Spleen (tissue), 11 donors: ENCODE results near the gene TP53I3. TPM values are rescaled to one million over a fixed set of nuclear protein-coding genes. Genes with fewer than 3 reads are reported as not detected.

ENCODE experiments used
- DNase-seq: peaks from one replicate; pipeline ENCODE4 v3.0.0-alpha.2; 2020
- H3K27ac ChIP-seq, 8 donors: fragments of 200-600 bp; sonication (generic) in 7 of 8; 1 replicate in 4 of 8; 2 replicates in 4 of 8; pipeline versions ENCODE4 v1.5.0 to v1.8.0; 2016 to 2021; ENCODE audit warnings: inconsistent platforms in 4 of 8, mild to moderate bottlenecking in 4 of 8, moderate library complexity in 1 of 8
- H3K27me3 ChIP-seq, 7 donors: fragments of 200-600 bp; sonication (generic) in 6 of 7; replicated peaks in 1 of 7; 1 replicate in 4 of 7; 2 replicates in 3 of 7; pipeline versions ENCODE4 v1.5.0 to v1.8.0; 2016 to 2021; ENCODE audit warnings: inconsistent platforms in 3 of 7, mild to moderate bottlenecking in 1 of 7
- H3K36me3 ChIP-seq, 6 donors: fragments of 200-600 bp; sonication (generic) in 5 of 6; 1 replicate in 4 of 6; 2 replicates in 2 of 6; pipeline versions ENCODE4 v1.5.0 to v1.8.0; 2016 to 2021; ENCODE audit warnings: inconsistent platforms in 2 of 6
- H3K4me1 ChIP-seq, 6 donors: fragments of 200-600 bp; sonication (generic) in 5 of 6; 1 replicate in 3 of 6; 2 replicates in 3 of 6; pipeline versions ENCODE4 v1.5.0 to v1.8.0; 2016 to 2021; ENCODE audit warnings: inconsistent platforms in 3 of 6
- H3K4me3 ChIP-seq, 8 donors: fragments of 200-600 bp; sonication (generic) in 7 of 8; 1 replicate in 4 of 8; 2 replicates in 4 of 8; pipeline versions ENCODE4 v1.5.0 to v1.8.0; 2016 to 2021; ENCODE audit warnings: inconsistent platforms in 4 of 8, mild to moderate bottlenecking in 4 of 8, moderate library complexity in 2 of 8
- H3K9me3 ChIP-seq, 8 donors: fragments of 200-600 bp; sonication (generic) in 7 of 8; 1 replicate in 4 of 8; 2 replicates in 4 of 8; pipeline versions ENCODE4 v1.5.0 to v1.8.0; 2016 to 2021; ENCODE audit warnings: inconsistent platforms in 4 of 8
- POLR2A ChIP-seq, 3 donors: fragments of 450-650 bp; IDR thresholded peaks; one replicate each; pipeline ENCODE4 v1.5.1; 2017; ENCODE audit warnings: antibody characterized with exemption in 3 of 3, mild to moderate bottlenecking in 1 of 3
- POLR2AphosphoS5 ChIP-seq, 3 donors: sonication (generic); formaldehyde crosslinking; IDR thresholded peaks; one replicate each; pipeline ENCODE4 v1.5.1; 2017; ENCODE audit warnings: antibody characterized with exemption in 3 of 3
- WGBS, 5 donors: extraction: QIAGEN DNeasy Blood & Tissue Kit in 3 of 5; methylation state at CpG; one replicate each; pipeline versions ENCODE4 v1.1.5 to v1.1.7; 2013 to 2018; 5-methylcytosine and 5-hydroxymethylcytosine counted together
- intact Hi-C: fragments of 100-400 bp; cut with DNase I; formaldehyde crosslinking; loops from one replicate; pipeline ENCODE4 v1.15.0; 2023; ENCODE audit warnings: low total_unique reads
- polyA plus RNA-seq, 3 donors: library from polyadenylated mRNA; stranded (reverse); fragments of 200-250 nt; gene quantifications; one replicate each; pipeline ENCODE4 v1.2.1, GENCODE V29; 2013
- total RNA-seq, 7 donors: library from RNA; depleted of rRNA in 3 of 7; stranded (reverse); fragments of >200 nt in 3 of 7; fragmentation: NEBNext Ultra II Directional in 4 of 7; extraction: Animal tissue kit (Norgen Biotek cat#: 25700) in 4 of 7; gene quantifications; one replicate each; pipeline versions ENCODE4 v1.1.0 to v1.2.1, GENCODE V29; 2016 to 2021
- TF ChIP-seq, protein P1 (sequence below), 11 experiments: fragments of 200-600 bp in 7 of 11; fragments of 450-650 bp in 4 of 11; sonication (generic) in 4 of 11; IDR thresholded peaks in 8 of 11; conservative IDR thresholded peaks in 3 of 11; 1 replicate in 7 of 11; 2 replicates in 4 of 11; pipeline versions ENCODE4 v1.4.0 to v1.8.0; 2016 to 2021; ENCODE audit warnings: antibody characterized with exemption in 11 of 11, inconsistent platforms in 4 of 11, mild to moderate bottlenecking in 1 of 11
- donor health status: healthy with polysubstance abuse.
- donor health status: DM: no; HTN: no; CAD: no; lungs with moderate emphysema.
- donor health status: DM: no; HTN: no; CAD: no.
- donor health status: Bipolar disorder and iron deficiency.
- donor health status: healthy.
- donor health status: DM: no; HTN: no; CAD: no.
- donor health status: DM: yes; HTN: yes; CAD: no.

The TP53I3 gene
- total and polyA plus RNA-seq, 10 donors: 7.1 to 17.6 (median 10.7) TPM

DNA sequence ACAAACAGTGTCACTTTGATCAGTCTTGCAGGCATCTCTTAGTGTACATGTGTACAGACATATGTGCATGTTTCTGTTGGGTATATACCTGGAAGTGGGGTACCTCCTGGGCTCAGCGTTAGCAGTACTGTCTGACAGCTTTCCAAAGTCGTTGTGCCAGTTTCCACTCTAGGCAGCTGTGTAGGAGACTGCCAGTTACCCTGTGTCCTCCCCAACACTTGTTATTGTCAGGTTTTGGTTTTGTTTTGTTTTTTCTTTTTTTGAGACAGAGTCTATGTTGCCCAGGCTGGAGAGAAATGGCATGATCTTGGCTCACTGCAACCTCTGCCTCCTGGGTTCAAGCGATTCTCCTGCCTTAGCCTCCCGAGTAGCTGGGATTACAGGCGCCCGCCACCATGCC lies 28.9 kb downstream of the TP53I3 start:
- no peak overlapping the region for H3K27ac ChIP-seq
- no peak for DNase-seq
- intact Hi-C loops: no loop called here
- H3K4me1 ChIP-seq: no peaks in the 10 kb centered on the region
- H3K9me3 ChIP-seq: peaks cover 0 to 4% (median 0%) of the 10 kb centered on the region in 8 donors
- H3K36me3 ChIP-seq: no peaks in the 10 kb centered on the region
- no peaks in the 10 kb centered on the region for H3K27me3 ChIP-seq
- no peak for TF ChIP-seq POLR2AphosphoS5 (IDR thresholded peaks at IDR 0.05)
- no peak for TF ChIP-seq POLR2A (IDR thresholded peaks at IDR 0.05)
- TF ChIP-seq, protein P1, sequence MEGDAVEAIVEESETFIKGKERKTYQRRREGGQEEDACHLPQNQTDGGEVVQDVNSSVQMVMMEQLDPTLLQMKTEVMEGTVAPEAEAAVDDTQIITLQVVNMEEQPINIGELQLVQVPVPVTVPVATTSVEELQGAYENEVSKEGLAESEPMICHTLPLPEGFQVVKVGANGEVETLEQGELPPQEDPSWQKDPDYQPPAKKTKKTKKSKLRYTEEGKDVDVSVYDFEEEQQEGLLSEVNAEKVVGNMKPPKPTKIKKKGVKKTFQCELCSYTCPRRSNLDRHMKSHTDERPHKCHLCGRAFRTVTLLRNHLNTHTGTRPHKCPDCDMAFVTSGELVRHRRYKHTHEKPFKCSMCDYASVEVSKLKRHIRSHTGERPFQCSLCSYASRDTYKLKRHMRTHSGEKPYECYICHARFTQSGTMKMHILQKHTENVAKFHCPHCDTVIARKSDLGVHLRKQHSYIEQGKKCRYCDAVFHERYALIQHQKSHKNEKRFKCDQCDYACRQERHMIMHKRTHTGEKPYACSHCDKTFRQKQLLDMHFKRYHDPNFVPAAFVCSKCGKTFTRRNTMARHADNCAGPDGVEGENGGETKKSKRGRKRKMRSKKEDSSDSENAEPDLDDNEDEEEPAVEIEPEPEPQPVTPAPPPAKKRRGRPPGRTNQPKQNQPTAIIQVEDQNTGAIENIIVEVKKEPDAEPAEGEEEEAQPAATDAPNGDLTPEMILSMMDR (IDR thresholded peaks at IDR 0.05 in 8 of 11, conservative IDR thresholded peaks at IDR 0.05 in 3 of 11): no peak
- no peak overlapping the region for H3K4me3 ChIP-seq
- WGBS, 5 donors: 83 to 95% (median 94%) methylated on average over 6 of the region's 6 CpGs

GRCh38 chr2:24054366-24055010 lies 30.1 kb downstream of the TP53I3 start:
- no peak for DNase-seq
- no peak overlapping the region for H3K4me3 ChIP-seq
- no peak overlapping the region for H3K27ac ChIP-seq
- H3K27me3 ChIP-seq: peaks cover 0 to 12% (median 0%) of the 10 kb centered on the region in 7 donors
- TF ChIP-seq, protein P1 (IDR thresholded peaks at IDR 0.05 in 8 of 11, conservative IDR thresholded peaks at IDR 0.05 in 3 of 11): no peak
- no peak for TF ChIP-seq POLR2AphosphoS5 (IDR thresholded peaks at IDR 0.05)
- TF ChIP-seq POLR2A (IDR thresholded peaks at IDR 0.05): no peak
- peaks cover 0 to 4% (median 0%) of the 10 kb centered on the region in 8 donors for H3K9me3 ChIP-seq
- WGBS, 5 donors: 80 to 91% (median 81%) methylated on average over 8 of the region's 8 CpGs
- H3K4me1 ChIP-seq: peaks cover under 1 to 12% (median 9%) of the 10 kb centered on the region in 6 donors
- H3K36me3 ChIP-seq: no peaks in the 10 kb centered on the region
- intact Hi-C loops: no loop called here

DNA sequence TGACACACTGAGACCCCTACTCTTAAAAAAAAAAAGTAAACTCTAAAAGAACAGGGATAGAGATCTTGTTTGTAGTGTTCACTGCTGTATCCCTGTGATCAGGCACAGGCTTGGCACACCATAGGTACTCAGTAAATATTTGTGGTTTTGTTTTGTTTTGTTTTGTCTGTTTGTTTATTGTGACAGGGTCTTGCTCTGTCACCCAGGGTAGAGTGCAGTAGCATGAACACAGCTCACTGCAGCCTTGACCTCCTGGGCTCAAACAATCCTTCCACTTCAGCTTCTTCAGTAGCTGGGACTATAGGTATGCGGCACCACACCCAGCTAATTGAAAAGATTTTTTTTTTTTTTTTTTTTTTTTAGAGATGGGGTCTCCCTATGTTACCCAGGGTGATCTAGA lies 31.7 kb downstream of the TP53I3 start:
- intact Hi-C loops: no loop called here
- H3K4me1 ChIP-seq: peaks cover 8 to 26% (median 19%) of the 10 kb centered on the region in 6 donors
- peaks cover 0 to 27% (median 0%) of the 10 kb centered on the region in 7 donors for H3K27me3 ChIP-seq
- no peak overlapping the region for H3K4me3 ChIP-seq
- DNase-seq: no peak
- no peaks in the 10 kb centered on the region for H3K36me3 ChIP-seq
- no peak overlapping the region for H3K27ac ChIP-seq
- H3K9me3 ChIP-seq: peaks cover 0 to 4% (median 0%) of the 10 kb centered on the region in 8 donors
- 90 to 100% (median 100%) methylated on average over 1 of the region's 1 CpG for WGBS, 5 donors
- TF ChIP-seq POLR2A (IDR thresholded peaks at IDR 0.05): no peak
- TF ChIP-seq, protein P1 (IDR thresholded peaks at IDR 0.05 in 8 of 11, conservative IDR thresholded peaks at IDR 0.05 in 3 of 11): no peak
- no peak for TF ChIP-seq POLR2AphosphoS5 (IDR thresholded peaks at IDR 0.05)

- H3K9me3 ChIP-seq: peaks cover 0 to 4% (median 0%) of the 10 kb centered on the region in 8 donors
- H3K27ac ChIP-seq: no peak overlapping the region
- no peak for TF ChIP-seq POLR2A (IDR thresholded peaks at IDR 0.05)
- TF ChIP-seq, protein P1 (IDR thresholded peaks at IDR 0.05 in 8 of 11, conservative IDR thresholded peaks at IDR 0.05 in 3 of 11): no peak
- TF ChIP-seq POLR2AphosphoS5 (IDR thresholded peaks at IDR 0.05): no peak
- peaks cover 0 to 27% (median 0%) of the 10 kb centered on the region in 7 donors for H3K27me3 ChIP-seq
- H3K36me3 ChIP-seq: no peaks in the 10 kb centered on the region
- WGBS, 5 donors: 69 to 86% (median 79%) methylated on average over 8 of the region's 8 CpGs
- intact Hi-C loops: no loop called here
- DNase-seq: no peak
- no peak overlapping the region for H3K4me3 ChIP-seq
- peaks cover 10 to 34% (median 25%) of the 10 kb centered on the region in 6 donors for H3K4me1 ChIP-seq
Observed at GRCh38 chr2:24051833-24052232, 32.8 kb downstream of the TP53I3 start.
